IPS-18c (cell line): ENCODE results near the gene AHI1.

Experiments used
- H3K4me3 ChIP-seq: 2 replicates; pipeline ENCODE4 v1.7.0; 2013; ENCODE audit warnings: low read depth, mild to moderate bottlenecking, low read length, moderate library complexity; ENCODE audit not compliant: insufficient read depth
- H3K9me3 ChIP-seq: one replicate; pipeline ENCODE4 v1.6.1; 2013; ENCODE audit warnings: mild to moderate bottlenecking, low read length, moderate library complexity; ENCODE audit not compliant: control insufficient read depth, insufficient read depth

AHI1 gene

GRCh38 chr6:135497412-135498184 lies at the start of gene AHI1:
AHI1 (minus strand) TSS chr6:135497740; CDS start chr6:135492237, 5,503 bp downstream.
- peak within 1 kb of the TSS; percentile 88 for H3K4me3 ChIP-seq
- H3K9me3 ChIP-seq = no peaks in the 10 kb centered on the region

- H3K4me3 ChIP-seq = no peak overlapping the region
- no peaks in the 10 kb centered on the region for H3K9me3 ChIP-seq
These were observed 49.3 kb upstream of the AHI1 start for GRCh38 chr6:135546680-135547418.

GRCh38 chr6:135546206-135546605 lies 48.7 kb upstream of the AHI1 start:
- Histone ChIP-seq H3K9me3 (no peaks in the 10 kb centered on the region), H3K4me3 (no peak overlapping the region)

- no peak overlapping the region for H3K4me3 ChIP-seq
- H3K9me3 ChIP-seq = no peaks in the 10 kb centered on the region
These were observed 42.8 kb upstream of the AHI1 start for GRCh38 chr6:135540207-135540840.

- H3K4me3 ChIP-seq = no peak overlapping the region
- no peaks in the 10 kb centered on the region for H3K9me3 ChIP-seq
These were observed 40.3 kb upstream of the AHI1 start for GRCh38 chr6:135537741-135538301.

GRCh38 chr6:135535989-135536414 lies 38.5 kb upstream of the AHI1 start:
- no peaks in the 10 kb centered on the region for H3K9me3 ChIP-seq
- no peak overlapping the region for H3K4me3 ChIP-seq

GRCh38 chr6:135534773-135535380 lies 37.3 kb upstream of the AHI1 start:
- H3K4me3 ChIP-seq = no peak overlapping the region
- no peaks in the 10 kb centered on the region for H3K9me3 ChIP-seq

- no peak overlapping the region for H3K4me3 ChIP-seq
- H3K9me3 ChIP-seq = no peaks in the 10 kb centered on the region
These were observed 35.0 kb upstream of the AHI1 start for GRCh38 chr6:135532559-135532958.

- Histone ChIP-seq H3K4me3 (no peak overlapping the region), H3K9me3 (no peaks in the 10 kb centered on the region)
These were observed 34.5 kb upstream of the AHI1 start for GRCh38 chr6:135531954-135532490.

GRCh38 chr6:135530113-135530512 lies 32.6 kb upstream of the AHI1 start:
- H3K4me3 ChIP-seq = no peak overlapping the region
- no peaks in the 10 kb centered on the region for H3K9me3 ChIP-seq

- H3K9me3 ChIP-seq = no peaks in the 10 kb centered on the region
- no peak overlapping the region for H3K4me3 ChIP-seq
These were observed 30.4 kb upstream of the AHI1 start for GRCh38 chr6:135527960-135528249.

GRCh38 chr6:135527116-135527959 lies 29.8 kb upstream of the AHI1 start:
- no peak overlapping the region for H3K4me3 ChIP-seq

GRCh38 chr6:135525594-135525993 lies 28.1 kb upstream of the AHI1 start:
- Histone ChIP-seq H3K4me3 (no peak overlapping the region), H3K9me3 (no peaks in the 10 kb centered on the region)

More at GRCh38 chr6:135527116-135527959, 29.8 kb upstream of the AHI1 start:
- no peaks in the 10 kb centered on the region for H3K9me3 ChIP-seq

- H3K9me3 ChIP-seq = no peaks in the 10 kb centered on the region
- H3K4me3 ChIP-seq = no peak overlapping the region
These were observed 25.6 kb upstream of the AHI1 start for GRCh38 chr6:135522965-135523692.

GRCh38 chr6:135521431-135521830 lies 23.9 kb upstream of the AHI1 start:
- Histone ChIP-seq H3K9me3 (no peaks in the 10 kb centered on the region), H3K4me3 (no peak overlapping the region)

GRCh38 chr6:135520781-135521180 lies 23.2 kb upstream of the AHI1 start:
- Histone ChIP-seq H3K4me3 (no peak overlapping the region), H3K9me3 (no peaks in the 10 kb centered on the region)
